Endothelial cell of umbilical vein (primary cell): ENCODE data around the gene SPSB1. TPM values are rescaled to one million over a fixed set of nuclear protein-coding genes. Genes with fewer than 3 reads are reported as not detected.

Source experiments
- BruUV-seq: library from RNA; stranded (reverse); fragments of 400-500 nt; replicated peaks from 2 replicates; lab custom pipeline; 2021; lab: Mats Ljungman, UMichigan
- CTCF ChIA-PET: fragments of 300-600, 350-600 bp; sonication (Branson Sonifier 250); formaldehyde crosslinking; loops from one replicate; lab custom pipeline; 2021; ENCODE audit warnings: antibody characterized with exemption, inconsistent platforms; lab: Charles Lee
- POLR2A ChIA-PET: fragments of 300-600, 350-600 bp; sonication (Branson Sonifier 250); formaldehyde crosslinking; loops from one replicate; lab custom pipeline; 2021; ENCODE audit warnings: antibody characterized with exemption, inconsistent platforms; lab: Charles Lee
- DNase-seq: peaks from one replicate; pipeline ENCODE4 v3.0.0-alpha.2; 2011; ENCODE audit warnings: low read depth, low spot score
- FAIRE-seq: peaks from 2 replicates; lab custom pipeline; 2011; peaks lifted over from hg19 to GRCh38; lab: Jason Lieb, UNC
- H2AFZ ChIP-seq: 2 replicates; pipeline ENCODE4 v1.6.0; 2012; ENCODE audit warnings: low read depth, low read length, control low read depth, inconsistent platforms
- H3K27ac ChIP-seq: 2 replicates; pipeline ENCODE4 v1.5.1; 2011; ENCODE audit warnings: low read depth, mild to moderate bottlenecking, control low read depth, low read length, moderate library complexity; ENCODE audit not compliant: insufficient read depth
- H3K27me3 ChIP-seq, 2 experiments: 2 replicates each; pipeline versions ENCODE4 v1.6.0 to v1.6.1; 2011; ENCODE audit warnings: low read length in 2 of 2, mixed read lengths in 1 of 2; ENCODE audit not compliant: control insufficient read depth in 2 of 2, insufficient read depth in 2 of 2
- H3K36me3 ChIP-seq, 2 experiments: 2 replicates in 1 of 2; 3 replicates in 1 of 2; pipeline ENCODE4 v1.5.1; 2011; ENCODE audit warnings: low read length in 2 of 2, mild to moderate bottlenecking in 1 of 2, moderate library complexity in 1 of 2; ENCODE audit not compliant: control insufficient read depth in 2 of 2, insufficient read depth in 2 of 2; ENCODE audit errors: extremely low read depth in 1 of 2
- H3K4me1 ChIP-seq: 3 replicates; pipeline ENCODE4 v1.5.1; 2011; ENCODE audit warnings: mild to moderate bottlenecking, low read length; ENCODE audit not compliant: control insufficient read depth, insufficient read depth; ENCODE audit errors: extremely low read depth
- H3K4me2 ChIP-seq: 2 replicates; pipeline ENCODE4 v1.6.1; 2011; ENCODE audit warnings: low read length, control low read depth, mixed read lengths; ENCODE audit not compliant: insufficient read depth
- H3K4me3 ChIP-seq, 3 experiments: fragments of 200-600 bp in 1 of 3; sonication (generic), shearing (Covaris generic) in 1 of 3; replicated peaks in 1 of 3; 2 replicates each; pipeline ENCODE4 v1.5.1; 2011 to 2016; ENCODE audit warnings: control low read depth in 3 of 3, low read length in 3 of 3, mild to moderate bottlenecking in 2 of 3, inconsistent platforms in 1 of 3, low read depth in 1 of 3, moderate library complexity in 1 of 3; ENCODE audit not compliant: insufficient read depth in 1 of 3
- H3K79me2 ChIP-seq: 2 replicates; pipeline ENCODE4 v1.6.0; 2012; ENCODE audit warnings: low read length, inconsistent platforms; ENCODE audit not compliant: control insufficient read depth, insufficient read depth
- H3K9ac ChIP-seq: replicated peaks from 2 replicates; pipeline ENCODE3; 2011; ENCODE audit warnings: low read length, control low read depth; ENCODE audit not compliant: insufficient read depth; ENCODE audit errors: extremely low read depth
- H3K9me1 ChIP-seq: replicated peaks from 3 replicates; pipeline ENCODE4 v1.6.0; 2011; ENCODE audit warnings: mild to moderate bottlenecking, low read length; ENCODE audit not compliant: control insufficient read depth, insufficient read depth; ENCODE audit errors: extremely low read depth
- H3K9me3 ChIP-seq: replicated peaks from 2 replicates; pipeline ENCODE4 v1.5.1; 2012; ENCODE audit warnings: low read length, inconsistent platforms; ENCODE audit not compliant: control insufficient read depth, insufficient read depth
- H4K20me1 ChIP-seq: replicated peaks from 2 replicates; pipeline ENCODE3; 2011; ENCODE audit warnings: mild to moderate bottlenecking, low read length; ENCODE audit not compliant: control insufficient read depth, insufficient read depth; ENCODE audit errors: extremely low read depth
- CTCF ChIP-seq, 2 donors: IDR thresholded peaks; 1 replicate in 1 of 2; 2 replicates in 1 of 2; pipeline ENCODE4 v1.5.1; 2011; ENCODE audit warnings: low read length in 2 of 2, mild to moderate bottlenecking in 2 of 2, moderate library complexity in 2 of 2, control low read depth in 1 of 2, inconsistent platforms in 1 of 2, low read depth in 1 of 2; ENCODE audit not compliant: insufficient read depth in 1 of 2; ENCODE audit errors: extremely low read depth in 1 of 2
- EZH2 ChIP-seq: IDR thresholded peaks from 2 replicates; pipeline ENCODE4 v1.6.1; 2012; ENCODE audit warnings: borderline replicate concordance, low read depth, mild to moderate bottlenecking, moderate library complexity, low read length, inconsistent platforms; ENCODE audit not compliant: severe bottlenecking
- FOS ChIP-seq: IDR thresholded peaks from 2 replicates; pipeline ENCODE4 v1.6.1; 2011; ENCODE audit warnings: mild to moderate bottlenecking, low read length, moderate library complexity, borderline replicate concordance; ENCODE audit not compliant: insufficient read depth
- GATA2 ChIP-seq: IDR thresholded peaks from 2 replicates; pipeline ENCODE4 v1.7.0; 2011; ENCODE audit warnings: low read depth, mild to moderate bottlenecking, moderate library complexity, mixed read lengths, low read length; ENCODE audit not compliant: insufficient read length, insufficient read depth
- JUN ChIP-seq: IDR thresholded peaks from 2 replicates; pipeline ENCODE4 v1.6.1; 2011; ENCODE audit warnings: borderline replicate concordance, low read depth; ENCODE audit not compliant: insufficient read length, insufficient read depth
- MAX ChIP-seq: IDR thresholded peaks from 2 replicates; pipeline ENCODE4 v1.6.1; 2011; ENCODE audit not compliant: insufficient read depth, insufficient read length
- MYC ChIP-seq: IDR thresholded peaks from one replicate; pipeline ENCODE4 v1.6.1; 2011; ENCODE audit warnings: mild to moderate bottlenecking, low read depth, low read length
- POLR2A ChIP-seq: IDR thresholded peaks from 2 replicates; pipeline ENCODE4 v1.6.1; 2012; ENCODE audit warnings: low read depth, mild to moderate bottlenecking, control low read depth, low read length
- POLR2AphosphoS5 ChIP-seq: IDR thresholded peaks from 2 replicates; pipeline ENCODE4 v1.6.1; 2012; ENCODE audit warnings: low read depth, mild to moderate bottlenecking, control low read depth, low read length, moderate library complexity; ENCODE audit not compliant: insufficient read depth
- dilution Hi-C: fragments of 300-500 bp; cut with MboI; formaldehyde crosslinking; loops from one replicate; pipeline ENCODE4 v1.15.0; 2019; ENCODE audit warnings: low sequenced_read_pairs; ENCODE audit not compliant: extremely low pct_ligation_motif_present
- intact Hi-C: fragments of 100-400 bp; cut with micrococcal nuclease; formaldehyde crosslinking; loops from one replicate; pipeline ENCODE4 v1.10.0; 2022
- polyA plus RNA-seq, 4 experiments: library from polyadenylated mRNA; depleted of rRNA in 3 of 4; stranded (reverse) in 3 of 4; unstranded in 1 of 4; fragments of >200 nt; gene quantifications; 2 replicates each; pipeline versions ENCODE4 v1.2.1 to v1.2.3, GENCODE V29; 2011 to 2012; ENCODE audit warnings: missing spikeins in 1 of 4
- total RNA-seq: library from RNA; stranded (reverse); gene quantifications from 2 replicates; pipeline ENCODE4 v1.2.3, GENCODE V29; 2021

SPSB1 gene
- total and polyA plus RNA-seq, 2 donors (not counting 3 experiments of a cell fraction or from before 2014, with no cell fraction given), result 41.9 to 61.2 TPM

- H3K4me2 ChIP-seq, result no peak overlapping the region
- H3K36me3 ChIP-seq, result no peaks in the 10 kb centered on the region
- H3K9ac ChIP-seq, result no peak overlapping the region
- no peak overlapping the region for H3K4me3 ChIP-seq
- H3K9me3 ChIP-seq, result no peaks in the 10 kb centered on the region
- FAIRE-seq (no peak), DNase-seq (no peak)
- H4K20me1 ChIP-seq, result no peaks in the 10 kb centered on the region
- POLR2A ChIA-PET, result interaction anchor here (0.6 kb wide), 1 partner anchor 62 kb away, joined by 9 read pairs; no protein-coding TSS in a partner anchor
- intact Hi-C loops, result no loop called here
- H3K4me1 ChIP-seq, result peaks cover 4% of the 10 kb centered on the region
- H3K27me3 ChIP-seq, result no peaks in the 10 kb centered on the region
- dilution Hi-C loops, result no loop called here
- H2AFZ ChIP-seq, result no peak overlapping the region
- CTCF ChIA-PET, result interaction anchor here (4.2 kb wide), 1 partner anchor 16 kb away, joined by 19 read pairs; no protein-coding TSS in a partner anchor
- no TSS peak for BruUV-seq
- no peaks in the 10 kb centered on the region for H3K79me2 ChIP-seq
- TF ChIP-seq FOS (no peak), MYC (no peak), JUN (no peak), EZH2 (no peak), CTCF (IDR thresholded peaks at IDR 0.05; ENCODE audit: extremely low read depth in 1 of 2, insufficient read depth in 1 of 2, low read depth in 1 of 2, low read length in 2 of 2) (no peak), MAX (no peak), POLR2AphosphoS5 (no peak), POLR2A (no peak), GATA2 (no peak)
- no peaks in the 10 kb centered on the region for H3K9me1 ChIP-seq
- H3K27ac ChIP-seq, result no peak overlapping the region
Observed at GRCh38 chr1:9382643-9383491, 90.2 kb downstream of the SPSB1 start.
